Activated T-helper 1 cell treated with anti-CD3 and anti-CD28 coated beads, Interleukin-12 subunit alpha, Interleukin-12 subunit beta, Interleukin-2, Interleukin-4 antibody, amounts not matched to agents 30 ng/mL and 10 ng/mL and 1 ng/mL, durations not matched to agents 14 hours and 24 hours and 36 hours (primary cell): ENCODE data around the gene ESPNL. TPM values are rescaled to one million over a fixed set of nuclear protein-coding genes. Genes with fewer than 3 reads are reported as not detected.
"Not testable (repeated sequence)": the region's sequence is repeated elsewhere in the genome, so short reads cannot be mapped to it uniquely, and the experiment has no call there.

Source experiments
- DNase-seq: peaks from one replicate; pipeline ENCODE4 v3.0.0; 2021; ENCODE audit warnings: low spot score
- H3K27ac Mint-ChIP-seq: one replicate; pipeline ENCODE4 v1.8.0; 2021; ENCODE audit warnings: mild to moderate bottlenecking, mixed read lengths
- H3K27me3 Mint-ChIP-seq: one replicate; pipeline ENCODE4 v1.8.0; 2022; ENCODE audit warnings: mild to moderate bottlenecking, moderate library complexity, mixed read lengths; ENCODE audit not compliant: insufficient read depth
- H3K36me3 Mint-ChIP-seq: one replicate; pipeline ENCODE4 v1.8.0; 2021; ENCODE audit warnings: low read depth, mixed read lengths
- H3K4me1 Mint-ChIP-seq: one replicate; pipeline ENCODE4 v1.8.0; 2021; ENCODE audit warnings: low read depth, mixed read lengths
- H3K4me3 Mint-ChIP-seq: one replicate; pipeline ENCODE4 v1.8.0; 2021; ENCODE audit warnings: mild to moderate bottlenecking, moderate library complexity, mixed read lengths
- H3K9me3 Mint-ChIP-seq: one replicate; pipeline ENCODE4 v1.8.0; 2021; ENCODE audit warnings: mixed read lengths
- intact Hi-C: fragments of 100-400 bp; cut with micrococcal nuclease; formaldehyde crosslinking; loops from one replicate; pipeline ENCODE4 v1.15.1; 2024
- total RNA-seq: library from RNA; stranded (reverse); gene quantifications from 2 replicates; pipeline ENCODE4 v1.2.3, GENCODE V29; 2022

Gene ESPNL
- total RNA-seq, 1 donor from 2014 or later, result 0.05 TPM

GRCh38 chr2:238104691-238105371 lies 4.7 kb downstream of the ESPNL start:
- Mint-ChIP-seq H3K27me3 (no peaks in the 10 kb centered on the region), H3K27ac (no peak overlapping the region), H3K4me3 (no peak overlapping the region), H3K9me3 (no peaks in the 10 kb centered on the region), H3K4me1 (peaks cover 6% of the 10 kb centered on the region), H3K36me3 (no peaks in the 10 kb centered on the region)
- intact Hi-C loops, result loop anchor here (5.0 kb wide), 1 partner anchor 248 kb away; the partner anchor contains the start of gene RAMP1
- no peak for DNase-seq

- no peak for DNase-seq
- no peaks in the 10 kb centered on the region for H3K9me3 Mint-ChIP-seq
- H3K27me3 Mint-ChIP-seq, result no peaks in the 10 kb centered on the region
- no peaks in the 10 kb centered on the region for H3K36me3 Mint-ChIP-seq
- no peak overlapping the region for H3K27ac Mint-ChIP-seq
- peaks cover 6% of the 10 kb centered on the region for H3K4me1 Mint-ChIP-seq
- no peak overlapping the region for H3K4me3 Mint-ChIP-seq
- intact Hi-C loops, result loop anchor here (5.0 kb wide), 1 partner anchor 248 kb away; the partner anchor contains the start of gene RAMP1
Measured at GRCh38 chr2:238105506-238106338, 5.6 kb downstream of the ESPNL start.

- intact Hi-C loops, result loop anchor here (5.0 kb wide), 1 partner anchor 249 kb away; the partner anchor contains the start of gene RAMP1
- no peak overlapping the region for H3K27ac Mint-ChIP-seq
- no peak overlapping the region for H3K4me3 Mint-ChIP-seq
- H3K4me1 Mint-ChIP-seq, result peaks cover 6% of the 10 kb centered on the region
- H3K36me3 Mint-ChIP-seq, result no peaks in the 10 kb centered on the region
- peaks cover 1% of the 10 kb centered on the region for H3K9me3 Mint-ChIP-seq
- DNase-seq, result no peak
- no peaks in the 10 kb centered on the region for H3K27me3 Mint-ChIP-seq
Measured at GRCh38 chr2:238106339-238106697, 6.2 kb downstream of the ESPNL start.

GRCh38 chr2:238106698-238107524 lies 6.8 kb downstream of the ESPNL start:
- H3K4me1 Mint-ChIP-seq, result peaks cover 6% of the 10 kb centered on the region
- H3K36me3 Mint-ChIP-seq, result no peaks in the 10 kb centered on the region
- DNase-seq, result no peak
- intact Hi-C loops, result loop anchor here (5.0 kb wide), 1 partner anchor 250 kb away; the partner anchor contains the start of gene RAMP1
- H3K27ac Mint-ChIP-seq, result no peak overlapping the region
- no peaks in the 10 kb centered on the region for H3K27me3 Mint-ChIP-seq
- H3K9me3 Mint-ChIP-seq, result peaks cover 7% of the 10 kb centered on the region
- H3K4me3 Mint-ChIP-seq, result no peak overlapping the region

- DNase-seq, result no peak
- peaks cover 6% of the 10 kb centered on the region for H3K4me1 Mint-ChIP-seq
- no peak overlapping the region for H3K4me3 Mint-ChIP-seq
- no peaks in the 10 kb centered on the region for H3K27me3 Mint-ChIP-seq
- H3K9me3 Mint-ChIP-seq, result peaks cover 15% of the 10 kb centered on the region
- H3K36me3 Mint-ChIP-seq, result no peaks in the 10 kb centered on the region
- intact Hi-C loops, result loop anchor here (5.0 kb wide), 1 partner anchor 250 kb away; the partner anchor contains the start of gene RAMP1
- H3K27ac Mint-ChIP-seq, result no peak overlapping the region
Measured at GRCh38 chr2:238107525-238108422, 7.6 kb downstream of the ESPNL start.

- no peak for DNase-seq
- intact Hi-C loops, result loop anchor here (5.0 kb wide), 1 partner anchor 251 kb away; the partner anchor contains the start of gene RAMP1
Measured at GRCh38 chr2:238108423-238109183, 8.5 kb downstream of the ESPNL start.

GRCh38 chr2:238113611-238114010 lies 13.5 kb downstream of the ESPNL start:
- Mint-ChIP-seq H3K9me3 (peaks cover 22% of the 10 kb centered on the region), H3K4me1 (peaks cover 3% of the 10 kb centered on the region)

More at GRCh38 chr2:238108423-238109183, 8.5 kb downstream of the ESPNL start:
- Mint-ChIP-seq H3K4me3 (no peak overlapping the region), H3K36me3 (no peaks in the 10 kb centered on the region), H3K27me3 (no peaks in the 10 kb centered on the region), H3K4me1 (peaks cover 6% of the 10 kb centered on the region), H3K27ac (no peak overlapping the region), H3K9me3 (peaks cover 22% of the 10 kb centered on the region)

GRCh38 chr2:238114331-238114841 lies 14.2 kb downstream of the ESPNL start:
- intact Hi-C loops, result no loop called here
- DNase-seq, result no peak
- peaks cover 22% of the 10 kb centered on the region for H3K9me3 Mint-ChIP-seq
- H3K4me1 Mint-ChIP-seq, result no peaks in the 10 kb centered on the region
- no peaks in the 10 kb centered on the region for H3K27me3 Mint-ChIP-seq
- no peak overlapping the region for H3K4me3 Mint-ChIP-seq
- H3K36me3 Mint-ChIP-seq, result no peaks in the 10 kb centered on the region
- H3K27ac Mint-ChIP-seq, result no peak overlapping the region

More at GRCh38 chr2:238113611-238114010, 13.5 kb downstream of the ESPNL start:
- Mint-ChIP-seq H3K36me3 (no peaks in the 10 kb centered on the region), H3K4me3 (no peak overlapping the region), H3K27me3 (no peaks in the 10 kb centered on the region), H3K27ac (no peak overlapping the region)
- DNase-seq, result no peak
- intact Hi-C loops, result no loop called here

- H3K4me1 Mint-ChIP-seq, result no peaks in the 10 kb centered on the region
Measured at GRCh38 chr2:238114851-238115660, 14.9 kb downstream of the ESPNL start.

GRCh38 chr2:238115709-238116108 lies 15.6 kb downstream of the ESPNL start:
- H3K4me1 Mint-ChIP-seq, DNase-seq, intact Hi-C loops, H3K4me3 Mint-ChIP-seq, H3K27ac Mint-ChIP-seq, H3K36me3 Mint-ChIP-seq, H3K27me3 Mint-ChIP-seq: not testable (repeated sequence)
- H3K9me3 Mint-ChIP-seq, result peaks cover 22% of the 10 kb centered on the region

More at GRCh38 chr2:238114851-238115660, 14.9 kb downstream of the ESPNL start:
- H3K27ac Mint-ChIP-seq, result no peak overlapping the region
- H3K9me3 Mint-ChIP-seq, result peaks cover 22% of the 10 kb centered on the region
- H3K27me3 Mint-ChIP-seq, result no peaks in the 10 kb centered on the region
- no peak overlapping the region for H3K4me3 Mint-ChIP-seq
- H3K36me3 Mint-ChIP-seq, result no peaks in the 10 kb centered on the region
- no peak for DNase-seq
- intact Hi-C loops, result no loop called here
